ENCODE results near the gene CARD9.

The CARD9 gene

DNA sequence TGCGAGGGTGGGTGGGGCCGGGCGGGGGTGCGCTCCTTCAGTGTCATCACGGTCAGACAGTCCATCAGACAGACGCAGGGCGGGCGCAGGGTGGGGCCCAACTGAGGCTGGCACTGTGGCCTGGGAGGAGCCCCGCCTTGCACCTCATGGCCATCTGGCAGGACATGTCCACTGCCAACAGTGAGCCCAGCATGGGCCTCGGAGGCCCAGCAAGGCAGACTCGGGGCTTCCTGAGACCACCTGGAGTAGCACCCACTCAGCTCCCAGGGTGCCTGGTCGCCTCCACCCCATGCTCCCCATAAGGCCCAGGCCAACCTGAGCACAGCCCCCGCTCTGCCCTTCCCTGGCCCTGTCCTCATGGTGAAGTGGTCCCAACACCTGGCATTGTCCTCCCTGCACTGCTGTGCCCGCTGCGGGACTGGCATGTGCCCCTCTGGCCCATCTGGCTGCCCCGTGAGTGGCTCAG, 54.7 kb downstream of the CARD9 start:
- in situ Hi-C loops (cut with HindIII; ENCODE audit: low pct_unique_long_range_greater_than_20kb, low sequenced_read_pairs), result no loop called here
- no peak for DNase-seq (ENCODE audit: low read depth in 1 of 2, low spot score in 1 of 2)
- no peak for TF ChIP-seq JUND (IDR thresholded peaks at IDR 0.05; ENCODE audit: low read depth)

DNA sequence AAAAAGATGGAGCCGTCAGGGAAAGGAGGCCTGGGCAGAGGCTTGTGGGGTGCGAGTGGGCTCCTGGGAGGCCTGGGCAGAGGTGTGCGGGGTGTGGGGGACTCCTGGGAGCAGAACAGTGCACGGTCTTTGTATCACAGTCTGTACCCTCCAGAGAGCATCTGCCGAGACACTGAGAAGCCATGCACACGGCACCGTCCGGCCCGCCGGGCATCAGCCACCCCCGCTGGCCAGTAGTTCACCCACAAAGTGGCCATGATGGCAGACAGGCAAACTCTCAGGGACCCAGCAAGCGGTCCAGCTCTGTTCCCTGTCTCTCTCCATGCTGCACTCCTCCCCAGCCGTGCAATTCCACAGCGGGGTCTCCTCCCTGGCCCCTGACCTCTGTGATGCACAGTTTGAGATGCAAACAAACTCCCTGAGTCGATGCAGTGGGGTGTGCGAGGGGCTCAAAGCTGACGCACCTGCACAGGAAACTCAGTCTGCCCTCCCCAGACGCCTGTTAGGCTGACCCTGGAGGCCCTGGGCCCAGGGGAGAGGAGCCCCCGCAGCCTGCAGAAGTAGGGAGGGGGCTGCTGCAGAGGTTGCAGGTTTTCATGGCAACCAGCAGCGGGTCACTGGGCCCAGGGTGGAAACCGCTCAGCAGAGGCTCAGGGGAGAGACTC, 55.2 kb downstream of the CARD9 start:
- DNase-seq (ENCODE audit: low read depth in 1 of 2, low spot score in 1 of 2), result no peak
- TF ChIP-seq JUND (IDR thresholded peaks at IDR 0.05; ENCODE audit: low read depth), result no peak
- in situ Hi-C loops (cut with HindIII; ENCODE audit: low pct_unique_long_range_greater_than_20kb, low sequenced_read_pairs), result no loop called here

DNA sequence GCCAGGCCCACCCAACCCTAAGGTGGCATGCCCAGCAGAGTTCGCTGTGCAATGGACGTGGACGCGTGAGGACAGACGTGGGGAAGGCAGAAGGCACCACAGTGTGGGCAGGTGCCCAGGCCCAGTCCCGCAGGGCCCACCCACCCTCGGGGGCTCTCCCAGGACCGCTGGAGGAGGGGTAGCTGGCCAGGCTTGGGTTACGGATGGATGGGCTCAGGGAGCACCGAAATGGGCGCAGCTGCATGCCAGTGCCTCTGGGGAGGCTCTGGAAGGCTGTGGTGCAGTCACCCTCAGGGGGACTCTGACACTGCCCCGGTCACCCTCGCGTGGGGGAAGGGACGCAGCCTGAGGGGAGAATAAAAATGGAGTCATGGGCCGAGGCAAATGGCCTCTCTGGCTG, 55.8 kb downstream of the CARD9 start:
- TF ChIP-seq JUND (IDR thresholded peaks at IDR 0.05; ENCODE audit: low read depth), result no peak
- in situ Hi-C loops (cut with HindIII; ENCODE audit: low pct_unique_long_range_greater_than_20kb, low sequenced_read_pairs), result no loop called here
- no peak for DNase-seq (ENCODE audit: low read depth in 1 of 2, low spot score in 1 of 2)

DNA sequence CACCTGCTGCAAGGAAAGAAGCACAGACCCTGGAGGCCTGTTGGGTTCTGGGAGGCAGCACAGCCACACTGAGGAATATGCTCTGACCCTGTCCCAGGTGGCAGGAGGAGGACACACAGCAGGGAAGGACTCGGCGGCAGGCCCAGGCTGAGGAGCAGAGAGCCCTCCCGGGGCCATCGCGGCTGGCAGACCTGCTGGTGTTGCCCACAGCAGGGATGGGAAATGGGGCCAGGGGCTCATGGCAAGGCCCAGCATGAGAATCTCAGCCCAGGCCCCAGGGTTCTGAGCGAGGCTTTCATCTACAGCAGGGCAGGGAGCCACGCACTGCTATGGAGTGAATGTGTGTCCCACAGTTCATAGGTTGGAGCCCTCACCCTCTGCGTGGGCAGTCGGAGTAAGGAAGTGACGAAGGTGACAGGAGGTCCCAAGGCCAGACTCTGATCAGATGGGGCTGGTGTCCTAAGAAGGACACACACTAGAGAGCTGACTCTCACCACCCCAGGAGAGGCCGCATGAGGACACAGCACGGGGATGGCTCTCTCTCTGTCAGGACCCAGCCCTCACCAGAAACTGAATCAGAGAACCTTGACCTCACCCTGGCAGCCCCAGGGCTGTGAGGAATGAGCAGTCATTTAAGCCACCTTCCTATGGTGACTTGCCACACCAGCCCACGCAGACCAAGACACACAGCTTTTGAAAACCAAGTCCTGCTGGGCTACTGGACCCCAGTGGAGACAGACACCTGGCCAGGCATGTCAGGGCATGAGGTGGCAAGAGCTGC, 56.4 kb downstream of the CARD9 start:
- in situ Hi-C loops (cut with HindIII; ENCODE audit: low pct_unique_long_range_greater_than_20kb, low sequenced_read_pairs), result no loop called here
- DNase-seq (ENCODE audit: low read depth in 1 of 2, low spot score in 1 of 2), result no peak
- TF ChIP-seq JUND (IDR thresholded peaks at IDR 0.05; ENCODE audit: low read depth), result no peak

DNA sequence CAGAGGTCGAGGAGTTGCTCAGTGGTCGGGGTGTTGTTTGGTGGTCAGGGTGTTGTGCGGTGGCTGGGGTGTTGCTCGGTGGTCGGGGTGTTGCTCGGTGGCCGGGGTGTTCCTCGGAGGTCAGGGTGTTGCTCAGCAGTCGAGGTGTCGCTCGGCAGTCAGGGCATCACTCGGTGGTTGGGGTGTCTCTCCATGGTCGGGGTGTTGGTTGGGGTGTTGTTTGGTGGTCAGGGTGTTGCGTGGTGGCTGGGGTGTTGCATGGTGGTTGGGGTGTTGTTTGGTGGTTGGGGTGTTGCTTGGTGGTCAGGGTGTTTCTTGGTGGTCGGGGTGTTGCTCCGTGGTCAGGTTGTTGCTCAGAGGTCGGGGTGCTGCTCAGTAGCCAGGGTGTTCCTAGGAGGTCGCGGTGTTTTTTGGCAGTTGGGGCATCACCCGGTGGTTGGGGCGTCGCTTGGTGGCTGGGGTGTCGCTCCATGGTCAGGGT, 57.2 kb downstream of the CARD9 start:
- TF ChIP-seq JUND (IDR thresholded peaks at IDR 0.05; ENCODE audit: low read depth), result no peak
- no peak for DNase-seq (ENCODE audit: low read depth in 1 of 2, low spot score in 1 of 2)
- in situ Hi-C loops (cut with HindIII; ENCODE audit: low pct_unique_long_range_greater_than_20kb, low sequenced_read_pairs), result no loop called here

DNA sequence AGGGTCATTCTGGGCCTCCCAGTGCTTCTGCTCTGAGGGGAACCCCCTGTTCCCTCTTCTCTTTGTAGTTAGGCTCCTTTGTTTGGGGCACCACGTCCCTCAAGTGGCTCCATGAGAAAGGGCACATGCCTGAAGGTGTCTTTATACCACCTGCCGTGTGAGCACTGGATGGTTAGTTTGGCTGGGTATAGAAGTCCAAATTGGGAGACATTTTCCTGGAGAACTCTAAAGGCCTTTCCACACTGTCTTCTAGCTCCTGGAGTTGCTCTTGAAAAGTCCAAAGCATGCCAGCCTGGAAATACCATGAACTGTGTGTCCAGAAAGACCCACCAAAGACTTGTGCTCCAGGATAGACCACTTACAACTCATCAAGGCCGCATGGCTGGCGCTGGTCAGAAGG, 58.5 kb downstream of the CARD9 start:
- no peak for DNase-seq (ENCODE audit: low read depth in 1 of 2, low spot score in 1 of 2)
- no peak for TF ChIP-seq JUND (IDR thresholded peaks at IDR 0.05; ENCODE audit: low read depth)
- in situ Hi-C loops (cut with HindIII; ENCODE audit: low pct_unique_long_range_greater_than_20kb, low sequenced_read_pairs), result no loop called here

DNA sequence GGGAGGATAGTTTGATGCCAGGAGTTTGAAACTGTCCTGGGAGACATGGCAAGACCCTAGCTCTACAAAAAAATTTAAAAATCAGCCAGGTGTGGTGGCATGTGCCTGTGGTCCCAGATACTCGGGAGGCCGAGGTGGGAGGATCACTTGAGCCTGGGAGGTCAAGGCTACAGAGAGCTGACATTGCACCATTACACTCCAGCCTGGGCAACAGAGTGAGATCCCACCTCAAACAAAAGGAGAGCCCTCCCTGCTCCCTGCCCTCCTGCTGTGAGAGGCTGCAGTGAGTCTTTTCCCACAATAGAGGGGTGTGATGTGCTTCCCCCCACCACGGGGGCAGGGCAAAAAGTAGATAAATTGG, 59.4 kb downstream of the CARD9 start:
- no peak for TF ChIP-seq JUND (IDR thresholded peaks at IDR 0.05; ENCODE audit: low read depth)
- in situ Hi-C loops (cut with HindIII; ENCODE audit: low pct_unique_long_range_greater_than_20kb, low sequenced_read_pairs), result no loop called here
- DNase-seq (ENCODE audit: low read depth in 1 of 2, low spot score in 1 of 2), result no peak

All from T47D (cell line).